NCI-H187 (cell line): ENCODE results near the gene DPP10.
"Not testable (repeated sequence)": the region's sequence is repeated elsewhere in the genome, so short reads cannot be mapped to it uniquely, and the experiment has no call there.

Experiments used
- DNase-seq, 2 experiments: peaks; one replicate each; lab custom pipeline; 2025; lab: John Stamatoyannopoulos, UW

DPP10 gene

GRCh38 chr2:114968748-114969400, 526.4 kb downstream of the DPP10 start:
- DNase-seq, result no peak

GRCh38 chr2:115004321-115004720, 561.9 kb downstream of the DPP10 start:
- not testable (repeated sequence) for DNase-seq

GRCh38 chr2:115011721-115012120, 569.3 kb downstream of the DPP10 start:
- DNase-seq, result no peak

GRCh38 chr2:115022013-115022412, 579.6 kb downstream of the DPP10 start:
- DNase-seq, result not testable (repeated sequence)

- no peak for DNase-seq
These were observed 592.4 kb downstream of the DPP10 start for GRCh38 chr2:115034801-115035200.

GRCh38 chr2:115036818-115037217, 594.4 kb downstream of the DPP10 start:
- no peak for DNase-seq

GRCh38 chr2:115057473-115057872, 615.0 kb downstream of the DPP10 start:
- DNase-seq, result no peak

- no peak for DNase-seq
These were observed 627.6 kb downstream of the DPP10 start for GRCh38 chr2:115070002-115070401.

GRCh38 chr2:115071534-115071933, 629.1 kb downstream of the DPP10 start:
- DNase-seq, result no peak

- no peak for DNase-seq
These were observed 633.4 kb downstream of the DPP10 start for GRCh38 chr2:115075800-115076199.

- DNase-seq, result no peak
These were observed 635.2 kb downstream of the DPP10 start for GRCh38 chr2:115077626-115078025.

- DNase-seq, result no peak
These were observed 640.8 kb downstream of the DPP10 start for GRCh38 chr2:115083225-115083624.

GRCh38 chr2:115083711-115084110, 641.3 kb downstream of the DPP10 start:
- DNase-seq, result no peak

GRCh38 chr2:115084446-115084845, 642.0 kb downstream of the DPP10 start:
- DNase-seq, result no peak

GRCh38 chr2:115086051-115086620, 643.7 kb downstream of the DPP10 start:
- DNase-seq, result not testable (repeated sequence)

GRCh38 chr2:115094441-115094840, 652.0 kb downstream of the DPP10 start:
- DNase-seq, result no peak

- no peak for DNase-seq
These were observed 663.5 kb downstream of the DPP10 start for GRCh38 chr2:115105966-115106365.

GRCh38 chr2:115115135-115115534, 672.7 kb downstream of the DPP10 start:
- DNase-seq, result no peak

- no peak for DNase-seq
These were observed 675.9 kb downstream of the DPP10 start for GRCh38 chr2:115118306-115118705.

GRCh38 chr2:115119086-115119485, 676.6 kb downstream of the DPP10 start:
- DNase-seq, result no peak

- no peak for DNase-seq
These were observed 680.3 kb downstream of the DPP10 start for GRCh38 chr2:115122701-115123100.

GRCh38 chr2:115124817-115125216, 682.4 kb downstream of the DPP10 start:
- no peak for DNase-seq

- no peak for DNase-seq
These were observed 687.1 kb downstream of the DPP10 start for GRCh38 chr2:115129536-115129935.

- DNase-seq, result peak in 1 of 2 experiments; percentile 33
These were observed 718.2 kb downstream of the DPP10 start for GRCh38 chr2:115160531-115161080.
